GM23338 (cell line): ENCODE data around the gene RHBDD1. TPM values are rescaled to one million over a fixed set of nuclear protein-coding genes. Genes with fewer than 3 reads are reported as not detected.

Experiments used
- ATAC-seq: fragments of 200-7000 bp; cut with Tn5 transposase; 3 replicates; pipeline ENCODE4 v1.9.1; 2020
- DNase-seq: peaks from one replicate; pipeline ENCODE4 v3.0.0-alpha.2; 2015; ENCODE audit warnings: low spot score
- H2AFZ ChIP-seq: fragments of 200-600 bp; sonication (generic); 2 replicates; pipeline ENCODE4 v1.8.0; 2016; ENCODE audit warnings: antibody characterized with exemption, mild to moderate bottlenecking, moderate library complexity
- H3F3A ChIP-seq: fragments of 200-600 bp; sonication (generic); replicated peaks from 2 replicates; pipeline ENCODE4 v1.8.0; 2017; ENCODE audit warnings: antibody characterized with exemption, mixed run types, low read depth
- H3K27ac ChIP-seq: fragments of 200-600 bp; sonication (generic); 2 replicates; pipeline ENCODE4 v1.6.1; 2016; ENCODE audit warnings: low read depth
- H3K27me3 ChIP-seq: fragments of 200-600 bp; sonication (generic); 2 replicates; pipeline ENCODE4 v1.8.0; 2016; ENCODE audit warnings: mild to moderate bottlenecking, mixed run types, moderate library complexity; ENCODE audit not compliant: insufficient read depth
- H3K36me3 ChIP-seq: fragments of 200-600 bp; sonication (generic); 2 replicates; pipeline ENCODE4 v1.8.0; 2016; ENCODE audit warnings: mild to moderate bottlenecking; ENCODE audit not compliant: insufficient read depth
- H3K4me1 ChIP-seq: fragments of 200-600 bp; sonication (generic); 2 replicates; pipeline ENCODE4 v1.8.0; 2016; ENCODE audit warnings: mild to moderate bottlenecking, moderate library complexity; ENCODE audit not compliant: insufficient read depth
- H3K4me2 ChIP-seq: fragments of 200-600 bp; sonication (generic); 2 replicates; pipeline ENCODE4 v1.7.1; 2017; ENCODE audit warnings: mixed run types
- H3K4me3 ChIP-seq: fragments of 200-600 bp; sonication (generic); 2 replicates; pipeline ENCODE4 v1.6.1; 2016; ENCODE audit warnings: mixed run types
- H3K79me2 ChIP-seq: fragments of 200-600 bp; sonication (generic); replicated peaks from 2 replicates; pipeline ENCODE4 v1.8.0; 2017; ENCODE audit warnings: mild to moderate bottlenecking; ENCODE audit not compliant: insufficient read depth
- H3K9me2 ChIP-seq: fragments of 200-600 bp; sonication (generic); 2 replicates; pipeline ENCODE4 v1.8.0; 2017; ENCODE audit not compliant: insufficient read depth
- H4K20me1 ChIP-seq: fragments of 200-600 bp; sonication (generic); replicated peaks from 2 replicates; pipeline ENCODE4 v1.8.0; 2017; ENCODE audit warnings: mild to moderate bottlenecking; ENCODE audit not compliant: insufficient read depth
- H3K27ac Mint-ChIP-seq: 2 replicates; pipeline ENCODE4 v1.8.0; 2020; ENCODE audit warnings: inconsistent platforms, mild to moderate bottlenecking, moderate library complexity, mixed read lengths
- H3K27me3 Mint-ChIP-seq: 3 replicates; pipeline ENCODE4 v1.8.0; 2022; ENCODE audit warnings: low read depth, mild to moderate bottlenecking, moderate library complexity, mixed read lengths, inconsistent platforms; ENCODE audit not compliant: insufficient read depth, poor library complexity
- H3K36me3 Mint-ChIP-seq: 3 replicates; pipeline ENCODE4 v1.8.0; 2021; ENCODE audit warnings: low read depth, mild to moderate bottlenecking, inconsistent platforms, moderate library complexity, mixed read lengths
- H3K4me1 Mint-ChIP-seq: 3 replicates; pipeline ENCODE4 v1.8.0; 2020; ENCODE audit warnings: mild to moderate bottlenecking, inconsistent platforms, mixed read lengths
- H3K4me3 Mint-ChIP-seq: 3 replicates; pipeline ENCODE4 v1.8.0; 2021; ENCODE audit warnings: moderate library complexity, mild to moderate bottlenecking, inconsistent platforms, mixed read lengths
- H3K9me3 Mint-ChIP-seq: 3 replicates; pipeline ENCODE4 v1.8.0; 2020; ENCODE audit warnings: moderate library complexity, mild to moderate bottlenecking, inconsistent platforms, mixed read lengths
- CREB1 ChIP-seq: fragments of 250-450 bp; sonication (Bioruptor Pico); IDR thresholded peaks from 2 replicates; pipeline ENCODE4 v1.5.0; 2020; ENCODE audit warnings: low read depth, mild to moderate bottlenecking, moderate library complexity
- ETS1 ChIP-seq: IDR thresholded peaks from 2 replicates; pipeline ENCODE4 v1.6.1; 2016; ENCODE audit warnings: antibody characterized with exemption
- EZH2 ChIP-seq: fragments of 200-600 bp; sonication (generic); IDR thresholded peaks from one replicate; pipeline ENCODE4 v1.8.0; 2017; ENCODE audit warnings: antibody characterized with exemption, mild to moderate bottlenecking, low read depth; ENCODE audit not compliant: unreplicated experiment
- JUNB ChIP-seq: IDR thresholded peaks from one replicate; pipeline ENCODE4 v1.6.1; 2016; ENCODE audit warnings: antibody characterized with exemption; ENCODE audit not compliant: unreplicated experiment
- POLR2AphosphoS5 ChIP-seq: IDR thresholded peaks from 2 replicates; pipeline ENCODE4 v1.6.1; 2016; ENCODE audit warnings: antibody characterized with exemption, low read depth
- STAT1 ChIP-seq: IDR thresholded peaks from one replicate; pipeline ENCODE4 v1.6.1; 2016; ENCODE audit warnings: antibody characterized with exemption; ENCODE audit not compliant: unreplicated experiment
- ZNF114 ChIP-seq: fragments of 250-450 bp; sonication (Bioruptor Pico); IDR thresholded peaks from 2 replicates; pipeline ENCODE4 v1.5.0; 2020; ENCODE audit warnings: mild to moderate bottlenecking, moderate library complexity
- ZNF331 ChIP-seq: fragments of 250-450 bp; sonication (Bioruptor Pico); IDR thresholded peaks from 2 replicates; pipeline ENCODE4 v1.5.0; 2020; ENCODE audit warnings: low read depth, mild to moderate bottlenecking, moderate library complexity
- ZNF462 ChIP-seq: fragments of 250-450 bp; sonication (Bioruptor Pico); IDR thresholded peaks from 2 replicates; pipeline ENCODE4 v1.5.0; 2020; ENCODE audit warnings: mild to moderate bottlenecking, moderate library complexity
- polyA plus RNA-seq: library from polyadenylated mRNA; unstranded; fragments of >200 nt; fragmentation: Nextera tagmentation; extraction: Ambion mirVana; gene quantifications from 2 replicates; pipeline ENCODE4 v1.2.1, GENCODE V29; 2016
- total RNA-seq: library from RNA; depleted of rRNA; stranded (reverse); fragments of >200 nt; shearing (Covaris generic); gene quantifications from 2 replicates; pipeline ENCODE4 v1.2.3, GENCODE V29; 2014
- TF ChIP-seq, protein P1 (sequence below), 2 experiments: fragments of 200-600 bp in 1 of 2; sonication (generic) in 1 of 2; conservative IDR thresholded peaks; 2 replicates each; pipeline versions ENCODE4 v1.5.1 to v1.6.1; 2016 to 2017; ENCODE audit warnings: antibody characterized with exemption in 2 of 2, low read depth in 2 of 2, mild to moderate bottlenecking in 2 of 2, moderate library complexity in 1 of 2
- TF ChIP-seq, protein P2 (sequence below): IDR thresholded peaks from one replicate; pipeline ENCODE4 v1.6.1; 2018; ENCODE audit warnings: antibody characterized with exemption; ENCODE audit not compliant: unreplicated experiment

Gene RHBDD1
- total and polyA plus RNA-seq, 2 experiments from 2014 or later: 7.3 to 13.0 TPM

GRCh38 chr2:226893216-226893615 lies 57.4 kb downstream of the RHBDD1 start (continued):
- TF ChIP-seq, protein P1, sequence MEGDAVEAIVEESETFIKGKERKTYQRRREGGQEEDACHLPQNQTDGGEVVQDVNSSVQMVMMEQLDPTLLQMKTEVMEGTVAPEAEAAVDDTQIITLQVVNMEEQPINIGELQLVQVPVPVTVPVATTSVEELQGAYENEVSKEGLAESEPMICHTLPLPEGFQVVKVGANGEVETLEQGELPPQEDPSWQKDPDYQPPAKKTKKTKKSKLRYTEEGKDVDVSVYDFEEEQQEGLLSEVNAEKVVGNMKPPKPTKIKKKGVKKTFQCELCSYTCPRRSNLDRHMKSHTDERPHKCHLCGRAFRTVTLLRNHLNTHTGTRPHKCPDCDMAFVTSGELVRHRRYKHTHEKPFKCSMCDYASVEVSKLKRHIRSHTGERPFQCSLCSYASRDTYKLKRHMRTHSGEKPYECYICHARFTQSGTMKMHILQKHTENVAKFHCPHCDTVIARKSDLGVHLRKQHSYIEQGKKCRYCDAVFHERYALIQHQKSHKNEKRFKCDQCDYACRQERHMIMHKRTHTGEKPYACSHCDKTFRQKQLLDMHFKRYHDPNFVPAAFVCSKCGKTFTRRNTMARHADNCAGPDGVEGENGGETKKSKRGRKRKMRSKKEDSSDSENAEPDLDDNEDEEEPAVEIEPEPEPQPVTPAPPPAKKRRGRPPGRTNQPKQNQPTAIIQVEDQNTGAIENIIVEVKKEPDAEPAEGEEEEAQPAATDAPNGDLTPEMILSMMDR (conservative IDR thresholded peaks at IDR 0.05; ENCODE audit: low read depth in 2 of 2): no peak
- TF ChIP-seq, protein P2, sequence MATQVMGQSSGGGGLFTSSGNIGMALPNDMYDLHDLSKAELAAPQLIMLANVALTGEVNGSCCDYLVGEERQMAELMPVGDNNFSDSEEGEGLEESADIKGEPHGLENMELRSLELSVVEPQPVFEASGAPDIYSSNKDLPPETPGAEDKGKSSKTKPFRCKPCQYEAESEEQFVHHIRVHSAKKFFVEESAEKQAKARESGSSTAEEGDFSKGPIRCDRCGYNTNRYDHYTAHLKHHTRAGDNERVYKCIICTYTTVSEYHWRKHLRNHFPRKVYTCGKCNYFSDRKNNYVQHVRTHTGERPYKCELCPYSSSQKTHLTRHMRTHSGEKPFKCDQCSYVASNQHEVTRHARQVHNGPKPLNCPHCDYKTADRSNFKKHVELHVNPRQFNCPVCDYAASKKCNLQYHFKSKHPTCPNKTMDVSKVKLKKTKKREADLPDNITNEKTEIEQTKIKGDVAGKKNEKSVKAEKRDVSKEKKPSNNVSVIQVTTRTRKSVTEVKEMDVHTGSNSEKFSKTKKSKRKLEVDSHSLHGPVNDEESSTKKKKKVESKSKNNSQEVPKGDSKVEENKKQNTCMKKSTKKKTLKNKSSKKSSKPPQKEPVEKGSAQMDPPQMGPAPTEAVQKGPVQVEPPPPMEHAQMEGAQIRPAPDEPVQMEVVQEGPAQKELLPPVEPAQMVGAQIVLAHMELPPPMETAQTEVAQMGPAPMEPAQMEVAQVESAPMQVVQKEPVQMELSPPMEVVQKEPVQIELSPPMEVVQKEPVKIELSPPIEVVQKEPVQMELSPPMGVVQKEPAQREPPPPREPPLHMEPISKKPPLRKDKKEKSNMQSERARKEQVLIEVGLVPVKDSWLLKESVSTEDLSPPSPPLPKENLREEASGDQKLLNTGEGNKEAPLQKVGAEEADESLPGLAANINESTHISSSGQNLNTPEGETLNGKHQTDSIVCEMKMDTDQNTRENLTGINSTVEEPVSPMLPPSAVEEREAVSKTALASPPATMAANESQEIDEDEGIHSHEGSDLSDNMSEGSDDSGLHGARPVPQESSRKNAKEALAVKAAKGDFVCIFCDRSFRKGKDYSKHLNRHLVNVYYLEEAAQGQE: no peak
- TF ChIP-seq POLR2AphosphoS5: no peak

DNA sequence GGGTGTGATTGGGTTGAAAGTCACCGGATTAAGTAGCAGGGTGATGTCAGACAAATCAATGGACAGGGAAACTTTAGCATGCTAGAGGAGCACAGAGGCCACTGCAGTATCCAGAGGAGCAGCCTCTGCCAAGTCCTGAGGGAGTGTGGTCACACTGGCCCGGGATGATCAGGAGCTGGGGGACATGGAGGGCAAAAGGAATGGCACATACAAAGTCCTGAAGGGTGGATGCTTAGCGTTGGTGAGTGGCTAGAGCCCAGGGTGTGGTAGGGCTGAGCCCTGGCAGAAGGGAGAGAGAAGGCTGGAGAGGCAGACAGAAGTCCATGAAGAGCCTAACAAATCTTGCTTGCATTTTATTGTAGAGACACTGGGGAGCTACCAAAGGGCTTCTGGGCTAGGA lies 58.9 kb downstream of the RHBDD1 start:
- Mint-ChIP-seq H3K4me1 (no peaks in the 10 kb centered on the region; the same call in 2 of the 3 replicates), H3K27ac (no peak overlapping the region; the same call in 1 of the 2 replicates), H3K27me3 (no peaks in the 10 kb centered on the region), H3K9me3 (no peaks in the 10 kb centered on the region; the same call in 2 of the 3 replicates), H3K4me3 (no peak overlapping the region), H3K36me3 (peaks cover 2% of the 10 kb centered on the region; the same call in 2 of the 3 replicates)
- Histone ChIP-seq H3K4me3 (no peak overlapping the region), H3F3A (no peaks in the 10 kb centered on the region), H4K20me1 (peaks cover 5% of the 10 kb centered on the region; the same call in 1 of the 2 replicates), H3K4me2 (no peak overlapping the region), H3K27me3 (no peaks in the 10 kb centered on the region), H3K79me2 (no peaks in the 10 kb centered on the region), H3K27ac (no peak overlapping the region), H3K4me1 (no peaks in the 10 kb centered on the region), H2AFZ (no peak overlapping the region), H3K36me3 (no peaks in the 10 kb centered on the region; the same call in 1 of the 2 replicates), H3K9me2 (no peaks in the 10 kb centered on the region)
- no peak for DNase-seq
- ATAC-seq: no peak
- TF ChIP-seq JUNB (no peak), ZNF331 (CRISPR knock-in tag) (no peak), ETS1 (no peak), EZH2 (no peak), STAT1 (no peak), ZNF114 (CRISPR knock-in tag) (no peak), CREB1 (CRISPR knock-in tag) (no peak), ZNF462 (CRISPR knock-in tag) (no peak)
